GM18873 (cell line): ENCODE measurements around the gene DAP3.
"Not testable (repeated sequence)": the region's sequence is repeated elsewhere in the genome, so short reads cannot be mapped to it uniquely, and the experiment has no call there.

ENCODE experiments used
- ATAC-seq: cut with Tn5 transposase; IDR thresholded peaks from one replicate; pipeline ENCODE4 v1.9.1; 2021; ENCODE audit warnings: mild to moderate bottlenecking, moderate library complexity, moderate number of reproducible peaks; ENCODE audit not compliant: unreplicated experiment, low FRiP score

DAP3 gene

DNA sequence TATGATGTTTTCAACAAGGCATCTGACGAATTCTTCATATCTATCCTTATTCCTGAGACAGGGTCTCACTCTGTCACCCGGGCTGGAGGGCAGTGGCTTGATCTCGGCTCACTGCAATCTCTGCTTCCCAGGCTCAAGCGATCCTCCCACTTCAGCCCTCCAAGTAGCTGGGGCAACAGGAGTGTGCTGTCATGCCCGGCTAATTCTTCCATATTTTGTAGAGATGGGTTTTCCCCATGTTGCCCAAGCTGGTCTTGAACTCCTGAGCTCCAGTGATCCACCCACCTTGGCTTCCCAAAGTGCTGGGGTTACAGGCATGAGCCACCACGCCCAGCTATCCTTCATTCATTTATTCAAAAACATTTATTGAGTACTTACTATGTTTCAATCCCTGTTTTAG lies 8.4 kb upstream of the DAP3 start:
- no peak for ATAC-seq

DNA sequence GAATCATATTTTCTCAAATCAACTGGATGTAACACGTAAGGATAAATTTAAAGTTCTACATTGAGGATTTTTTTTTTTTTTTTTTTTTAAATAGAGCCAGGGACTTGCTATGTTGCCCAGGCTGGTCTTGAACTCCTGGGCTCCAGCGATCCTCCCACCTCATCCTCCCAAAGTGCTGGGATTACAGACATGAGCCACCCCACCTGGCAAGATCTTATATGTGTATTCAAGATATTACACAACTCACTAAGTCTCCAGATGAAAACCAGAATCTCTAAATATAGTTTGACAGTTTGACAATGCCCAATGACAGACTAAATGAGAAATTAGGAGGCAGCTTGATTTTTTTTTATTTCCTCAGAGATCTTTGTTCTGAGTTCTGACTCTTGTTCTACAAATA lies 7.1 kb upstream of the DAP3 start:
- no peak for ATAC-seq

DNA sequence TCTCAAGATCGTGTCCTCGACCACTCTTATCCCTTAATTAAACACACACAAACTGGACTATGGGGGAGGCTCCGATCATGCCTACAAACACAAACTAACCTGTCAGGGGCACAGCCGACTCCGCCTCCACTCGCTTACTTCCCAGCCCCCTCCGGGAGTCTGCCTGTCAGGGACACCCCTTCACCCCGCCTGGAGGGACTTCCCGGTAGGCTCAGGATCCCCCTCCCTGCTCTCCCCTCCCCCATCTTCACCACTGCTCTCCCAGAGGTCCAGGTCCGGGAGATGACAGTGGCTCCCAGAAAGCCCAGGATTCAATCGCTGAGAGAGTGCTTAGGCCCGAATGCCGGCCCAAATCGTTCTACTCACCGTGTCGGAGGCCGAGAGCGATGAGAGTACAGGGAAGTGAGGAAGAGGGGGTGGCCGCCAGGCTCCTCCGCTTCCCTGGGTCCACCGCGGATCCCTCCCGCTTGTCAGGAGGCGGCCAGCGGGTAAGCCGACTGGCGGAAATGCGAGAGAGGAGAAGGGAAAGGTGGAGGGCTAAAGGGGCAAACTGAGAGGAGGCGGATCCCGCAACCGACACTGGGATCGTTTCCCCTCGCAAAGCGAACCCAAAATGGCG lies 1.1 kb upstream of the DAP3 start:
- ATAC-seq: peak; percentile 16

DNA sequence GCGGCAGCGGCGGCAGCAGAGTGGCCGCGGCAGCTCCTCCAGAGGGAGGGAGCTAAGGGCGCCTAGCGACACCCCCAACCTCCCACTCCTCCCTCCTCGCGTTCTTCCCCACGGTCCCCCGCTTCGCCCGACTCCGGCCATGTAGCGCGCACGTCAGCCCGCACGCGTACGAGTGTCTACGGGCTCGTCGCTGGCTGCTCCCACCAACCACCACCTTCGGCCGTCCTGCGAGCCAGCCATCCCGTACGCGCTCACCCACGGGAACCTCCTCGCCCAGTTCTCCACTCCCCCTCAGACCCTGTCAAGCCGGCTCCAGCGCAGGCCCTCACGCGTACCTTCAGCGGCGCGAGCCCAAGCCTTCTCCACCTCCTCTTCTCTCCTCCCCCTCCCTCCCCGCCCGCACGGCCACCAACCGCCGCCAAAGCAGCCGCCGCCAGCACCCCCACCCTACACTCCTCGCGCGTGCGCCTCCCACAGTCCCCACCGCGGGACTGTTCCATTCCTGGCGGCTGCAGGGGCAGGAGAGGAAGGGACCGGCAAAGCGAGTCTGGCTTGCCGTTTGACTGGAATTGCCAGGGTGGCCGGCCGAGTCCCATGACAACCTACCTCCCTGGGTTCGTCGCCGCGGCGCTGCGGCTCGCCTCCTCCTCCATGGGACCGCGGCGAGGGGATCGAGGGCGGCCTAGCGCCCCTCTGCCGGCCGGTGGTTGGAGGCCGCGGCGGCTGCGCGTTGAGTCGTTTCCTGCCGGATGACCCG lies 389 bp upstream of the DAP3 start, which contains the start of gene YY1AP1:
Gene YY1AP1 (minus strand): TSS at position 451 of the 757 bp plus-strand sequence. CDS start 8,338 bp downstream, outside the sequence.
- ATAC-seq: peak; percentile 78

DNA sequence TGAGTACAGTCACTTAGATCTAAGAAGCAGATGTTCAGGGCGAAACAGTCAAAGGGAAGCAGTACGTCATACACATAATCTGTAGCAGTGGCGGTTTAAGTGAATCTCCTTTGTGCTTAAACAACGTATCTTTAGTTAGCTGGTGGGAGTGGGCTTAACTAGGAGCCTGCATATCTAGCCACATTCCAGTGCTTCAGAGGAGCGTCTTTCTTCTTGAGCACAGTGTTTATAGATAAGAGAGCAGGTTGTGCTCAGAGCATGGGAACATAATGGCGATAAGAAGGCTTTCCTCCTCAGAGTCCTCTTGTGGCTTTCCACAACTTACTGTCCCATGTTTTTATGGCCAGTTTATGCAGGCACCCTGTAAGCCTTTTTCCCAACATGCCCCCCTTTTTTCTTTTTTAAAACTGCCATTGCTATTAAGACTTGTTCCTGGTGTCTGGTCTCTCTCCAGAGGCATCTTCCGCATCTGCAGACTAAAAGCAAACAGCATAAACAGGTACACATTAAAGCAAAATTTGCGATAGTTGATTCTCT lies 3.2 kb downstream of the DAP3 start:
- no peak for ATAC-seq

DNA sequence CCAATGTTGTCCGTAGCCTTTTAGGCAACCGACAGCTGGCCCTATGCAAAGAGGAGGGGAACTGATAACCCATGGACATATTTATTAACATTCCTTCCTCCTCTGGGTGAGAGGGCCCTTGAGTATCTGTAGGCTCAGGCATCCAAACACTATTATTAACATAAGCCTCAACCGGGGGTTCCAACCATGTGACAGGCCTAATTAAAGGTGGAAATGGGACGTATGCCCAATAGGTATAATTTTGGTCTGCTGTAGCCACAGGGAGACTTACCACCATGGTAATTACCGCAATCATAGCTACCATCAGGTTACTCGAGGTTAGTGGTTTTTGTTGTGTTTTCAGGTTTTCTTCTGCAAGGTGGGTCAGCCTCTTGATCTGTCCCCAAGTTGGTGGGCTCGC lies 5.3 kb downstream of the DAP3 start:
- no peak for ATAC-seq

DNA sequence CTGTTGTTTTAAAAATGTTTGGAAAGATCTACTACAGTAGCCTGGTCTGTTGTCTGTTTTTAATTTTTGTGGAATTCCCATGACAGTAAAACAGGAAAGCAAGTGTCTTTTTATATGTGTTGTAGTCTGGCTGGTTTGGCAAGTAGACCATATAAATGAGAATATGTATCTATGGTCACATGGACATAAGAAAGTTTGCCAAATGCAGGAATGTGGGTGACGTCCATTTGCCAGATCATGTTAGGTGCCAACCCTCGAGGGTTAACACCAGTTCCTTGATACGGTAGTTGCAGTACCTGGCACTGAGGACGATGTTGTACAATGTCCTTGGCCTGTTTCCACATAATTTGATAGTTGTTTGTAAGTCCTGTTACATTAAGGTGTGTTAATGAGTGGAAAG lies 6.2 kb downstream of the DAP3 start:
- no peak for ATAC-seq

DNA sequence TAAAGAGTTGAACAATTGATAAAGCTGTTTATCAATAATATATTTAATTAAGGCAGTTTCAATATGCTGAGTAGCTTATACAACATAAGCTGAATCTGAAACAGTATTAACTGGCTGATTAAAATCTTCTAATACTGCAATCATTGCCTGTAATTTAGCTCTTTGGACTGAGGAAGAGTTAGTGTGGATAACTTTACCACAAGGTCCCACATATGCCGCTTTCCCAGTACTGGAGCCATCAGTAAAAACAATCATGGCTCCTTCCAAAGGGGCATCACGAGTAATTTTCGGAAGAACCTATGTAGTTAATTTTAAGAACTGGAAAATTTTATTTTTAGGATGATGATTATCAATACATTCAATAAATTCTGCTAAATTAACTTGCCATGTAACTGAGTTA lies 6.7 kb downstream of the DAP3 start:
- no peak for ATAC-seq

DNA sequence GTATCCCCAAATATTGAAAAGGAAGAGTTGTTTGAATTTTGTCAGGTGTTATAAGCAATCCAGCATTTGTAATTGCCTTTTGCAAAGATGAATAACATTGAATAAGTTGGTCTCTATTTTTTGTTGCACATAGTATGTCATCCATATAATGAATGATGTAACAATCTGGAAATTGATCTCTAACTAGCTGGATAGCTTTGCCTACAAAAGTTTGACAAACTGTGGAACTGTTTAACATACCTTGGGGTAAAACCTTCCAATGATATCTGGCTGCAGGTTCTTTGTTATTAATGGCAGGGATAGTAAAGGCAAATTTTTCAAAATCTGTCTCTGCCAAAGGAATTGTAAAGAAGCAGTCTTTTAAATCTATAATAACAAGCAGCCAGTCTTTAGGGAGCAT lies 7.6 kb downstream of the DAP3 start:
- no peak for ATAC-seq

DNA sequence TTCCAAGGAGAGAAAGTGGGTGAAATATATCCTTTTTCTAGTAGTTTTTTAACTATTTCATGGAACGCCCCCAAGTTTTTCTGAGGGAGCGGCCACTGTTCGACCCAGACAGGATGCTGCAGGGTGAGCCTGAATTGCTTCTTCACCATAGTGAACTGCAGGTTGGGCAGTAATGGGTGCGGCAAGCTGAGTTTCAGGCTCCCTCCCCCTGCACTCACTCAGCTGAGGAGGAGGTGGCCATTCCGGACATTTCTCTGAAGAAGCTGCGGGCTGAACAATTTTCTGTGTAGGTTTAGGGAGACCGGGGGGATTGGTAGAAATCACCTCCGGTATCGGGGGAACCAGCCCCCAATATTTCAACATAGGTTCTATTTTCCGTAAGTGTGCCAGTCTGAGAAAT lies 8.2 kb downstream of the DAP3 start:
- ATAC-seq: no peak

DNA sequence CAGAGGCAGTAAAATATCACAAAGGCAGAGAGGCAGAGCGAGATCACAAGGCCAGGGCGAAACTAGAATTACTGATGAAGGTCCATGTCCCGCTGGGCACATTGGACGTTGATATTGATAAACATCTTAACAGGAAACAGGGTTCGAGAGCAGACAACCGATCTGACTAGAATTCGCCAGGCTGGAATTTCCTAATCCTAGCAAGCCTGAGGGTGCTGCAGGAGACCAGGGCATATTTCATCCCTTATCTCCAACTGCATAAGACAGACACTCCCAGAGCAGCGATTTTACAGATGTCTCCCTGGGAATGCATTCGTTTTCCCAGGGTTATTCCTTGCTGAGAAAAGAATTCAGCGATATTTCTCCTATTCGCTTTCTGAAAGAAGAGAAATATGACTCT lies 8.7 kb downstream of the DAP3 start:
- ATAC-seq: not testable (repeated sequence)

DNA sequence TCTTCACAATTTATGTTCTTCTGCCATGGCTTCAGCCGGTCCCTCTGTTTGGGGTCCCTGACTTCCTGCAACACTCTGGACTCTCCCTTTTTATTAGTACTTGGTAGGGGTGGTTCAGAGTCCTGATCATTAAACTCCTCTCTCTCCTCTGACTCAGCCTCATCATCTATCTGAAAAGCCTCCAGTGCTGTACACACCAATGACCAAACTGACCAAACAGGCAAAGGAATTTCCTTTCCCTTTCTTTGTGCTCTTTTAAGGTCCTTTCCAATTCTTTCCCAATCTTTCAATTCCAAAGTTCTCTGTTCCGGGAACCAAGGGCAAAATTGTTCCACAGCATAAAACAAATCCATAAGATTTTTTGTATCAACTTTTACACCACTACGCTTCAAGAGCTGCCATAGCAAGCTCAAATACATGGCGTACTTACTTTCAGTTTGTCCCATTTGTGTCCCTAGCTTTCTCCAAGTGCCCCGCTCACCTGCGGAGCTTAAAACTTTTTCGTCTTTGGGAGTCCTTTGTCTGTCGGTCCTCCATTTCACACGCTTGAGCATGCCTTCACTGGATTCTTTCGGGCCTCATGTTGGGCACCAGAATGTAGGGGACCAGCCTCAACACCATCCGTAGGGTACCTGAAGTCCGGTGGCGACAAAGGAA lies 9.6 kb downstream of the DAP3 start:
- no peak for ATAC-seq

DNA sequence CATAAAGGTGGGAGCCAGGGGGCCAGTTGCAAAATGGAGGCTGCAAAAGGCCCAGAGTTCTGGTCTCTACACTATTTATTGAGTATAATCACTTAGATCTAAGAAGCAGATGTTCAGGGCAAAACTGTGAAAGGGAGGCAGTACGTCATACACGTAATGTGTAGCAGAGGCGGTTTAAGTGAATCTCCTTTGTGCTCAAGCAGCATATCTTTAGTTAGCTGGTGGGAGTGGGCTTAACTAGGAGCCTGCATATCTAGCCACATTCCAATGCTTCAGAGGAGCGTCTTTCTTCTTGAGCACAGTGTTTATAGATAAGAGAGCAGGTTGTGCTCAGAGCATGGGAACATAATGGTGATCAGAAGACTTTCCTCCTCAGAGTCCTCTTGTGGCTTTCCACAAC lies 10.2 kb downstream of the DAP3 start:
- not testable (repeated sequence) for ATAC-seq

DNA sequence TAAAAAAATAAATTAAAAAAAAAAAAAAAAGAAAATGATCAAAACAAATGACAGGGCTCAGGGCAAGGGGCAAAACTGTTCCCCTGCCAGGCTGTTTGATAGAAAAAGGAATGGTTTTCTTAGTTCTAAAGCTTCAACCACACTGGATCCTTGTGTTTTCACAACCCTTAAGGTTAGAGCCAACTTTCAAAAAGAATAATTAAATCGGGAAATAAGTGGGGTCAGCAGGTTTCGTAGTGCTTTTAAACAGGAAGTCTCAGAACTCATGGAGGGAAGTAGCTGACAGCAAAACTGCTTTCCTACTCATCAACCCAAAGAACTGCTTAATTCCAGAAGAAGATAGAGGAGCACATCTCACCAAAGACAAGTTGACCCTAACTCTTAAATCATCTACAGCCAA lies 12.8 kb downstream of the DAP3 start:
- ATAC-seq: not testable (repeated sequence)

DNA sequence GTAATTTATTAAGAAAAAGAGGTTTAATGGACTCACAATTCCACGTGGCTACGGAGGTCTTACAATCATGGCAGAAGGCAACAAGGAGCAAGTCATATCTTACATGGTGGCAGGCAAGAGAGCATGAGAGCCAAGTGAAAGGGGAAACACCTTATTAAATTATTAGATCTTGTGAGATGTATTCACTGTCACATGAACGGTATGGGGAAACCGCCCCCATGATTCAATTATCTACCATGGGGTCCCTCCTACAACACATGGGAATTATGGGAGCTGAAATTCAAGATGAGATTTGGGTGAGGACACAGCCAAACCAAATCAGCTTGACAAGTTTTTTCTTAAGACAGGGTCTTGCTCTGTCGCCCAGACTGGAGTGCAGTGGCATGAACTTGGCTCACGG lies 14.3 kb downstream of the DAP3 start:
- ATAC-seq: no peak

DNA sequence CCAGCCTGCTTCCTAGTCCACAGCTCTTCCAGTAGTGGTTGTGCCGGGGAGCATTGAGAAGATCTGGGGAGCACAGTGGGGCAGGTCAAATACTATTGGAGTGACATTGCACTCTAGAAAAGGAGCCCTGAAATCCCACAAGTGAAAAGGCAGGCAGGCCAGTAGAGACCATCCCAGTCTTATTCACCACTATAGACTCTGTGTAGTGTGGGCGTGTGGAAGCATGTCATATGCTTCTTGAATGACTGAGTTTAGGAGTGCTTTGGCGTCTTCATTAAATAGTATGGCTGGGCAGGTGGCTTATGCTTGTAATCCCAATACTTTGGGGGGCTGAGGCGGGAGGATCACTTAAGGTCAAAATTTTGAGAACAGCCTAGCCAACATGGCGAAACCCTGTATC lies 15.5 kb downstream of the DAP3 start:
- not testable (repeated sequence) for ATAC-seq

DNA sequence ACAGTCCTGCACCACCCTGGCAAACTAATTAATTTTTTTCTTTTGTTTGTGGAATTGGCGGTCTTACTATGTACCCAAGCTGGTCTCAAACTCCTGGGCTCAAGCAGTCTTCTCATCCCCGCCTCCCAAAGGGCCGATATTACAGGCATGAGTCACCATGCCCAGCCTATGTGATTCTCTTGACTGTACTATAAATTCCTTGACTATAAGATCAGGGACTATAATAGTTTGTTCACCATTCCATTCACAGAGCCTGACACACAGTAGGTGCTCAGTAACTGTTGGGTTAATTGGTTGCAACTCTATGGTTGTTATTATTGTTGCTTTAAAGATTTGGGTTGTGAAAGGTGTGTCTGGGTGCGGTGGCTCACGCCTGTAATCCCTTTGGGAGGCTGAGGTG lies 17.2 kb downstream of the DAP3 start:
- ATAC-seq: no peak

DNA sequence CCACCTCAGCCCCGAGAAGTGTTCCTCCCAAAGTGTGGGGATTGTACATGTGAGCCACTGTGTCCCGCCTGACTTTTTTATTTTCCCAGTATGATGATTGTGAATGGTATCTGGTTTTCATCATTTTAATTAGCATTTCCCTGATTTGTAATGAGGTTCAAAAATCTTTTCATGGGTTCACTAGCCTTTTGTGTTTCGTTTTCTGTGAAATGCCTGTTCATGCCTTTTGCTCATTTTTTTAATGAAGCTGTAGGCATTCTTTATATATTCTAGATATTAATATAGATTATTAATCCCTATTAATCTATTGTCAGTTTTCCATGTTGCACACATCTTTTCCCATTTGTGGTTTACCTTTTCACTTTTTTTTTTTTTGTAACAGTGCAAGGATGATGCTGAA lies 20.5 kb downstream of the DAP3 start:
- no peak for ATAC-seq

DNA sequence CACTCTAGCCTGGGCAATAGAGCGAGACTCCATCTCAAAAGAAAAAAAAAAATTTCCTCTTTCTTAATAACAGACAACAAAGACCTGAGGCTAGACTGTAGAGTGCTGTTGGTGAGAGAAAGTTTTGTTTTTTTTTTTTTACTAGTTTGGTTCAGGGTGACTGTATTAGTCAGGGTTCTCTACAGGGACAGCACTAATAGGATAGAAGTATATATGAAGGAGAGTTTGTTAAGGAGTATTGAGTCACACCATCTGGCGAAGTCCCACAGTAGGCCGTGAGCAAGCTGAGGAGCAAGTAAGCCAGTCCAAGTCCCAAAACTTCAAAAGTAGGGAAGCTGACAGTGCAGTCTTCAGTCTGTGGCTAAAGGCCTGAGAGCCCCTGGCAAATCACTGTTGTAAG lies 22.6 kb downstream of the DAP3 start:
- ATAC-seq: not testable (repeated sequence)

DNA sequence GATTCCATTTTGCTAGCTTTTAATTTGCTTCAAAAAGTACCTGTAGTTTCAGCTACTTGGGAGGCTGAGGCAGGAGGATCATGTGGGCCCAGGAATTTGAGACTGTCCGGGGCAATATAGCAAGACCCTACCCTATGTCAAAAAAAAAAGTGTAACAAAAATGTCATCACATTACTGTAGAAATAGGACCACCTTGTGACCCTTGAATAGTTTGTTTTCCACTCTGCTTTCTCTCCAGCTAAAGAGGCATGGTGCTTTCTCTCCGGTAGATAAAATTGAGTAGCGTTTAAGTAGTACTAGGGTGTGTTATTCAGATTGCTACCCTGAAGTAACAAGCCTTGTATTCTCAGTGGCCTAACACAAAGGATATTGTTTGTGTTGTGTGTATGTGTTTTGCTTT lies 23.7 kb downstream of the DAP3 start:
- not testable (repeated sequence) for ATAC-seq

DNA sequence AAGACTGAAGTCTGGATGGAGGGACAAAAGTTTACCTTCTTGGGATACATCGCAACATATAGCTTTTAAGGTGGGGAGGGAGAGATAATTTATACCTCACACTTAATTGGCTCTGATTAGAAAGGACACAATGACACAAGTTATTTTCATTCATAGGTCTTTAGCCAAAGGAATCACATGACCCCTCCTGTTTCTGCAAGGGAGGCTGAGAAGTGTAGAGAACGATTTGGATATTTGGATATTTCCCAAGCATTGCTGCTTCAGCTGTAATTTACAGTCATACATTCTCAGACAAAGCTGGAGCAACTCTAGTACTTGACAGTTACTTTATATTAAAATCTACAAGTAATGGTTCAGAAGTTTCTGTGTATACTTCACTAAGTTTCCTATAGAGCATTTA lies 24.2 kb downstream of the DAP3 start:
- no peak for ATAC-seq
